HG02678 (cell line): ENCODE data around the gene PDE4D.

Experiments
- ATAC-seq: cut with Tn5 transposase; IDR thresholded peaks from one replicate; pipeline ENCODE4 v1.9.1; 2021; ENCODE audit warnings: mild to moderate bottlenecking, moderate library complexity; ENCODE audit not compliant: unreplicated experiment

The PDE4D gene

GRCh38 chr5:59560553-59560952 lies 333.0 kb downstream of the PDE4D start:
- no peak for ATAC-seq

GRCh38 chr5:59559847-59560246 lies 333.7 kb downstream of the PDE4D start:
- ATAC-seq, result no peak

- no peak for ATAC-seq
These were observed 334.2 kb downstream of the PDE4D start for GRCh38 chr5:59559323-59559722.

- no peak for ATAC-seq
These were observed 335.0 kb downstream of the PDE4D start for GRCh38 chr5:59558501-59558900.

GRCh38 chr5:59557572-59557971 lies 336.0 kb downstream of the PDE4D start:
- ATAC-seq, result no peak

- ATAC-seq, result no peak
These were observed 337.9 kb downstream of the PDE4D start for GRCh38 chr5:59555596-59555995.

- ATAC-seq, result no peak
These were observed 339.0 kb downstream of the PDE4D start for GRCh38 chr5:59554501-59554900.

- ATAC-seq, result no peak
These were observed 339.5 kb downstream of the PDE4D start for GRCh38 chr5:59553992-59554391.

- ATAC-seq, result no peak
These were observed 344.6 kb downstream of the PDE4D start for GRCh38 chr5:59548807-59549357.

GRCh38 chr5:59547731-59548130 lies 345.8 kb downstream of the PDE4D start:
- no peak for ATAC-seq

- ATAC-seq, result no peak
These were observed 349.0 kb downstream of the PDE4D start for GRCh38 chr5:59544573-59544972.

- no peak for ATAC-seq
These were observed 349.6 kb downstream of the PDE4D start for GRCh38 chr5:59543821-59544442.

- ATAC-seq, result no peak
These were observed 350.4 kb downstream of the PDE4D start for GRCh38 chr5:59542851-59543820.

GRCh38 chr5:59542306-59542705 lies 351.2 kb downstream of the PDE4D start:
- no peak for ATAC-seq

GRCh38 chr5:59540366-59540765 lies 353.2 kb downstream of the PDE4D start:
- ATAC-seq, result no peak

GRCh38 chr5:59538750-59539121 lies 354.8 kb downstream of the PDE4D start:
- no peak for ATAC-seq

- no peak for ATAC-seq
These were observed 355.4 kb downstream of the PDE4D start for GRCh38 chr5:59537961-59538749.

GRCh38 chr5:59536875-59537274 lies 356.7 kb downstream of the PDE4D start:
- no peak for ATAC-seq

GRCh38 chr5:59535561-59535960 lies 358.0 kb downstream of the PDE4D start:
- ATAC-seq, result no peak

GRCh38 chr5:59533730-59534108 lies 359.8 kb downstream of the PDE4D start:
- ATAC-seq, result no peak
